ENCODE measurements around the gene CDC42.

Gene CDC42

DNA sequence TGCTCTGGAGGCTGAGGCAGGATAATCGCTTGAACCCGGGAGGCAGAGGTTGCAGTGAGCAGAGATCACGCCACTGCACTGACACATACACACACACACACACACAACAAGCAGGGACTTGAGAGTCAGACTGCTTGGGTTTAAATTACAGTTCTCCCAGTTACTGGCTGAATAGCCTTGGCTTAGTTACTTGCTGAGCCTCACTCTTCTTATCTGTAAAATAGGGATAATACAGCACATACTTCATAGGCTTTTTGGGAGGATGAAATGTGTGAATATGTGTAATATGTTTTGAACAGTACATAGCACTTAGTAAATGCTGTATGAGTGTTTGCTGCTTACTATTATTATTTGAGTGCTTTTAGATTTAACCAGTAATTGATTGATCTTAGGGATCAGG, 23.8 kb downstream of the CDC42 start:
- DNase-seq, result no peak

DNA sequence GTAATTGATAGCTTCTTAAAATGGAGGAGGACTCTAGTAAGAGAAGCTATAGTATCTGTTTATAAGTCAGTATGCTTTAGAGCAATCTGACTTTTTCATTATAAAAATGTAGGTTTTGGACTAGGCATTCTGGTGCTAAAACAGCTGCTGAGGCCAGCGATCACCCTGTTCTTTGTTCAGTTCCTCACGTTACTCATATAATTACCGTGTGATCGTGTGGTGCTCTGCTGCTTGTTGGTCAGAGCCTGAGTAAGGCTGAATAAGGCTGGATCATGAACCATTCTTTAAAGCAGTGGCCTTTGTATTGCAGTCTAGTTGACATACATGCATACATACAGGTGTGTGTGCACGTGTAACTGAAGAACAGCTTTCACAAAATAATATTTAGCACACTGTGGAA, 25.2 kb downstream of the CDC42 start:
- no peak for DNase-seq

DNA sequence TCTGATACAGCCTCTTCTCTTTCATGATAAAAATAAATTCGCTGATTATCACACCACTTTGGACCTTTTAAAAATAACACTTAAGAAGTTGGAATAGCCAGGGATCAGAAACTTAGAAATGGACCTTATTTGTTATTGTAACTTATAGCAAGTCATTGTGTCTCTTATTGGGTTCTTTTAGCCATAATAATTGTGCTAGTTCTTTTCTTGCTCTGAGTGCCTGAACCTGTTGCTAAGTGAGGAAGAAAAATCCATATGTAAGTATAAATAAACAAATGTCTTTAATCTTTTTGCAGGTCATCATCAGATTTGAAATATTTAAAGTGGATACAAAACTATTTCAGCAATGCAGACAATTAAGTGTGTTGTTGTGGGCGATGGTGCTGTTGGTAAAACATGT, 25.6 kb downstream of the CDC42 start:
- DNase-seq, result no peak

DNA sequence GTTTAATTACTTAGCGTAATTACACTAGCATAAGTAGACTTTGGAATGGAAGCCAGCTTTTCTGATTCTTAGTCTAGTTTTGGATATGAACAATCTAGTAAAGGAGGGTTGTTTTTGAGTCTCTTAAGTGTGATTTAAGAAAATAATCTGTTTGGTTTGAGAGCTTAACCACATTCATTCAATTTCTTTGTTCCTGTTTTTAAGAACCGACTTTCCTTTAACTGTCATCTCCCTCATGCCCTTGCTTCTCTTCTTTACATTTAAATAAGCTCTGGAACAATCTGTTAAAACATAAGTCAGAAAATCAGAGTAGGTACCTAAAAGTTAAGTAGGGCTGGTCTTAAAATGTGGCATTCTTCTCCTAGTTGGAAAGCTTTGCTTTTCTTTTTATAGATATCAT, 27.7 kb downstream of the CDC42 start:
- no peak for DNase-seq

DNA sequence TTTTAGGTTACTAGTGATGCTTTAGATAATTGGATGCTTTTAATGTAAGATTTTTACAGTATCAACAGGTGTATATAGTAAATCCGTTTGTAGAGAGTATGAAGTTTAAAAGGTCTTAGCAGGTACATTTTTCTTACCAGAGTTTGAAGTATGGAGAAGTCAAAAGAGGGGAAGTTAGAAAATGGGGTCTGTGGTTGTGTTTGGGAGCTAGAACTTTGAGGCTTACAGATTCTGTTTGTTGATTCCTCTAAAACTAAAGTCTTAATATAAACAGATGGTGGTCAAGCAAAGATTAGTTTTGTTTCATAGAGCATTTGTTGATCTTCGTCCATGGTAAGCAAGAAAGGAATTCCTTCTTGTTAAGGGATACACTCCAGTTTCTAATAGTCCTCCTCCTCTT, 35.8 kb downstream of the CDC42 start:
- DNase-seq, result no peak

DNA sequence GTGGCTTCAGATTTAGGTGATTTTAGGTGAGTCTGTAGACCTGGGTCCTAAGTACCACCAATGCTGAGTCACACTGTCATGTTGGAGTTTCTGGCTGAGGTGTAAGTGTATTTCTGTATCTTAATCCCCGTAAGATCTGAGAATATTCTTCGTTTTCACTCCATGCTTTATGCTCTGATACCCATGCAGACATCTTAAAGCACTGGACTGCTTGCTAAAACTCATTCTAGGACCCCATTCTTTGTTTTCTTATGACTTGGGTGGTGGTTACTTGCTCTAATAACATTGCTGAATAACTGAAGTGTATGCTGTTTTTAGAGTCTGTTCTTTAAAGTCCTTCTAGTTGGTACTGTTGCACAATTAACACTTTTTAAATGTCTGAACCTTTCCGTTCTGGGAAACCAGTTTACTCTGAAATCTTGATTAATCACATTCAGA, 36.6 kb downstream of the CDC42 start:
- DNase-seq, result no peak

DNA sequence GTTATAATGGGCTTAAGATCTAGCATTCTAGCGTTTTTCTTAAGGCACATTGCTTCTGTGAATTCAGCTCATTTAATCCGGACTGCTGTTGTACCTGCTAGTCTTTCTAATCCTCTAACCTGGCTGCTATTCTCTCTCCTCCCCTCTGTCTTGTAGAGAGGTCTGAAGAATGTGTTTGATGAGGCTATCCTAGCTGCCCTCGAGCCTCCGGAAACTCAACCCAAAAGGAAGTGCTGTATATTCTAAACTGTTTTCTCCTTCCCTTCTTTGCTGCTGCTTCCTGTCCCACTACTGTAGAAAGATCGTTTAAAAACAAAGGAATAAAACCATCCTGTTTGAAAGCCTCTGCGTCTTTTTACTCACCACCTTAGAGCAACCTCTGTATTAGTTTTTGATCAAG, 37.3 kb downstream of the CDC42 start:
- no peak for DNase-seq

DNA sequence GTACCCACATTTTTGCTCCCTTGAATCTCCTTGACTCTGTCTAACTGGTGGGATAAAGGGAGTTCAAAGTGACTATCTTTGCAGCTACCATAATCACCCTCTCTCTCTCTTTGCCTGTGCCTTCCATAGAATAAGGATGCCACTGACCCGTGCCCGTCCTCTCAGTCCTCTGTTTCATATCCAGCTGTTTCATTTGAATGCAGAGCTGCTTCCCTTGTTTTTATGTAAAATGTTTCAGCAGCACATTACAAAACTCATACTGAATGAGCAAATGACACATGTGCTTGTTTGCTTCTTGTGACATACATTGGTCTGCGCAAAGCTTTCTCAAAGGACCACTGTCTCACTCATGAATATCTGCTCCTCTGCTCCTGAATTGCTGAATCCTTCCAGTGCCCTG, 38.4 kb downstream of the CDC42 start:
- DNase-seq, result no peak

DNA sequence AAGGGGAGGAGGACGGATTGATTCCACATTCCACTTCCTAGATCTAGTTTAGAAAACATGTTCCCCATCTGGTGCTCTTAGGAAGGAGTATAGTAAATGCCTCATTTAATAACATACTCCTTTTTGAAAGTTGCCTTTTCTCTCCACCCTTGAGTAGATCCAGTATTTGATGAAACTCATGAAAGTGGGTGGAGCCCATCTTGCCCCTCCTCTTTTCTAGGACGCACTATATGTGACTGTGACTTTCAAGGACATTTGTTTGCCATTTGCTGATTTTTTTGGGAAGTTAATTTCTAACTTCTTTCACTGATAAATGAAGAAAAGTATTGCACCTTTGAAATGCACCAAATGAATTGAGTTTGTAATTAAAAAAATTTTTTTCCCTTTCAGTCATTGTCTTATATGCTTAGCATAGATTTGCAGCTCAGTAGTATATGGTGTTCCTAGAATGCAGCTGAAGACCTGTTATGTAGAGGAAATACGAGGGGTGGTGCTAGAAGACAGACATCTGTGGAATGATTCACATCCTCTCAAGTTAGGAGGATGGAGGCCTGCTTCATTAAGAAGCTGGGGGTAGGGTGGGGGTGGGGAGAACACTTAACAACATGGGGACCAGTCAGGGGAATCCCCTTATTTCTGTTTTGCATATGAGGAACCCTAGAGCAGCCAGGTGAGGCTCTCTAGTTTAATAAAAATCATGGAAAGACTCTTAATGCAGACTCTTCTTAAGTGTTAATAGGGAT, 39.7 kb downstream of the CDC42 start:
- DNase-seq, result peak; percentile 36 to 53

DNA sequence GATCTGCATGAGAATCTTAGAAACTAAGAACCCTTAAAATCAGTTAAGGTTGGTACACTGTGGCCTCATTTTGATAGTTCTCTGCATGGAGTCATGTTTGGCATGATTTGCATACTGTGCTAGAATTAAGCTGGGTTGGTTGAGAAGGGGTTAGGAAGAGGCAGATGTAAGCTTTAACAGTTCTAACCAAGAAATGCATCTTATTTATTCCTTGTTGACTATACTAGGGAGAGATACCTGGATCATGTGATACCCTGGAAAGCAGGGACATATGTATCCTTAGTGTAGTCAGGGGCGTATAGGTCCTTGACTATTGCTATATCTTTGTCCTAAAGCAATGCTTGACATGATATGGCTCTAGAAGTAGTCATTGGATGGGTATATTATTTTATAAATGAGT, 41.0 kb downstream of the CDC42 start:
- no peak for DNase-seq

DNA sequence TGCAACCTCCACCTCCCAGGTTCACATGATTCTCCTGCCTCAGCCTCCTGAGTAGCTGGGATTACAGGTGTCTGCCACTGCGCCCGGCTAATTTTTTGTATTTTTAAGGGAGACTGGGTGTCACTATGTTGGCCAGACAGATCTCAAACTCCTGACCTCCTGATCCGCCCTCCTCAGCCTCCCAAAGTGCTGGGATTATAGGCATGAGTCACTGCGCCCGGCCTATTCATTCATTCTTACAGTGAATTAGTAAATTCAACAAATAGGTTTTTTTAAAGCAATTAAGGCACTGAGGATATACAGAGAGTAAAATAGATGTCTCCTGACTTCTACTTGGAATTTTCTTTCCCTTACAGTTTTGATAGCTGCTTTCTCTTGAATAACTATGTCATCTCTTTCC, 43.5 kb downstream of the CDC42 start:
- DNase-seq, result no peak

DNA sequence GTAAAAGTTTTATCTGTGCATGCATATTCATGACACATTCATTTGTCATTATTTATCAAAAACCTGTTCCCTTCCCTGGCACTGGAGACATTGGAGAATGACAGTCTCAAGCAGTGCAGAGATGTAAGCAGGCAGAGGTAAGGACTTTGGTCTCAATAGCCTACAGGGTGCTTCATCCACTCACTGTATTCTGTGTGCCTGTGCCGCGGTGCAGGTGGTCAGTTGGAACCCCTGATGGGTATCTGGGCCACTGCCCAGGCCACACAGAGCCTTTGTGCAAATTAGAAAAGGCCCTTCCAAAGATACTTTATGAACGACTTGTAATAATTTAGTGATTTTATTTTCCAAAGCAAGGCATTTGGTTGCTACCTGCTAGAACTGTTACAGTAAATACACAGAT, 44.0 kb downstream of the CDC42 start:
- no peak for DNase-seq

DNA sequence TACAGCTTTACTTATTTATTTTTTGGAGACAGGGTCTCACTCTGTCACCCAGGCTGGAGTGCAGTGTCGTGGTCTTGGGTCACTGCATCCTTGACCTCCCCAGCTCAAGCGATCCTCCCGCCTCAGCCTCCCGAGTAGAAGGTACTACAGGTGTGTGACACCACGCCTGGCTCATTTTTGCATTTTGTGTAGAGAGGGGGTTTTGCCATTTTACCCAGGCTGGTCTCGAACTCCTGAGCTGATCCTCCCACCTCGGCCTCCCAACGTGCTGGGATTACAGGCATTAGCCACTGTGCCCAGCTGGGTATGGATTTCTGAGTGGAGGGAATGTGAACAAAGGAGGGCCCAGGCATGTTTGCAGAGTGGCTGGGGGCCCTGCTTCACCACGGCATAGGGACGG, 46.2 kb downstream of the CDC42 start:
- no peak for DNase-seq

DNA sequence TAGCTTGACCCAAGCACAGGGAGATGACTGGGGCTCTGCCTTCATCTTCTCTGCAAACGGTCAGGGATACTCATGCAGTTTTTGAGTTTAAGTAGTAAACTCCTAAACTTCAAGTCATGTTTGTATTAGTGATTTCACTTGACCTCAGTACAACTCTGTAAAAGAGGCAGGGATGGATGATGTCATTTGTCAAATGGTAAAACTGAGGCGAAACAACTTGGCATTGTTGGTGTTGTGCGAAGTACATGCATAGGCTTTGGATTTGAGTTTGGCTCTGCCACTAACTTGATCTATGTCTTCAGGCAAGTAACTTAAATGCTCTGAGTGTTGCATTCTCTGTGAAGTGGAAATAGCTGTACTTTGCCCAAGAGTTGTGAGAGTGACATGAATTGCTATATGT, 47.7 kb downstream of the CDC42 start:
- no peak for DNase-seq

DNA sequence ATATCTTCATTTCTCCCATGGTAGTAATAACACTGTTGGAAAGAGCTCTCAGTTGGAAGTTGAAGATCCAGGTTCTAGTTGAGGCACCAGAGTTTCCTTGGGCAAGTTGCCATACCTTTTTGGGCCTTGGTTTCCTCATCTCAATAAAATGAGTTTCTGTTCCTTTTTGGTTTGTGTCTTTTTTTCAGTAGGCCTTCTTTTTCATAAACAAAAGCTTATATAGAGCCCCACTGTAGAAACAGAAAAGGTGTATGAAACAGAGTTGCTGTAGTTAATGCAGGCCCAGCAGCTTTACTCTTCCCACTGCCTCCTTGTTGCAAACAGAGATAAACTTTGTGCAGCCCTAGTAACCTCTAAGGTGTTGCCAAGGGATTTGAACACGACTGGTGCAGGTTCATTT, 48.7 kb downstream of the CDC42 start:
- no peak for DNase-seq

DNA sequence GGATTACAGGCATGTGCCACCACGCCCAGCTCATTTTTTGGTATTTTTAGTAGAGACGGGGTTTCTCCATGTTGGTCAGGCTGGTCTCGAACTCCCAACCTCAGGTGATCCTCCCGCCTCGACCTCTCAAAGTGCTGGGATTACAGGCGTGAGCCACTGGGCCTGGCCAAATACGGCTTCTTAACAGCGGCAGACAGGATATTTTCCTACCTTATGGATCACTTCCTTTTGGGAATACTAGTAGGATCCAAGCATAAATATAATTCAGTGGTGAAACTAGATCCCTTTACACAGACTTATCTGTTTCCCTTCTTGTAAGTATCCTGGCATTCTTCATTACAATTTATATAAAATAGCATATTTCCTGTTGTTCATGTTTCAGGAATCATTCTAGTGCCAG, 49.5 kb downstream of the CDC42 start:
- DNase-seq, result no peak

DNA sequence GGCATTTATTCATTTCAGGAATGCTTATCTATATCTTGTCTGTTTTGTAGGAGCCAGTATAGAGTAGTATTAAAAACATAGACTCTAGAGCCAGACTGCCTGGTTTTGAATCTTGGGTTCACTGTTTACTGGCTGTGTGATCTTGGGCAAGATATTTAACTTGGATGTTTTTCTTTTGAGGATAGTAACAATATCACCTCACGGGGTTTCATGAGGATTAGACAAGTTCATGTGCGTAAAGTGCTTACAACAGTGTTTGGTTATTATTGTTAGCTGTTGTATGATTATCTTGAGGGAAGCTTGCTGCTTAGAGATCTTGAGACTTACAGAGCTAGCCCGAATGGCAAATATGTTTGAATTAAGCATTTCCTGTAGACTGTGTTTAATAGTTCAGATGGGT, 50.2 kb downstream of the CDC42 start:
- no peak for DNase-seq

DNA sequence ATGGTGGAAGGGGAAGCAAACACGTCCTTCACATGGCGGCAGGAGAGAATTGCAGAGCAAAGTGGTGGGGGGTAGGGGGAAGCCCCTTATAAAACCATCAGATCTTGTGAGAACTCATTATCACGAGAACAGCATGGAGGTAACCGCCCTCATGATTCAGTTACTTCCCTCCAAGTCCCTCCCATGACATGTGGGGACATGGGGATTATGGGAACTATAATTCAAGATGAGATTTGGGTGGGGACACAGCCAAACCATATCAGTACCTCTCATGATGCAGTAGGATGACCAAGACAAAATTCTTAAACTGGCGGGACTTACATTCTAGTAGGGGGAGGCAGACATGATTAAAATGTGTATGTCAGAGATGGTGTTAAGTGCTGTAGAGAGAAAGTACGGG, 51.6 kb downstream of the CDC42 start:
- no peak for DNase-seq

DNA sequence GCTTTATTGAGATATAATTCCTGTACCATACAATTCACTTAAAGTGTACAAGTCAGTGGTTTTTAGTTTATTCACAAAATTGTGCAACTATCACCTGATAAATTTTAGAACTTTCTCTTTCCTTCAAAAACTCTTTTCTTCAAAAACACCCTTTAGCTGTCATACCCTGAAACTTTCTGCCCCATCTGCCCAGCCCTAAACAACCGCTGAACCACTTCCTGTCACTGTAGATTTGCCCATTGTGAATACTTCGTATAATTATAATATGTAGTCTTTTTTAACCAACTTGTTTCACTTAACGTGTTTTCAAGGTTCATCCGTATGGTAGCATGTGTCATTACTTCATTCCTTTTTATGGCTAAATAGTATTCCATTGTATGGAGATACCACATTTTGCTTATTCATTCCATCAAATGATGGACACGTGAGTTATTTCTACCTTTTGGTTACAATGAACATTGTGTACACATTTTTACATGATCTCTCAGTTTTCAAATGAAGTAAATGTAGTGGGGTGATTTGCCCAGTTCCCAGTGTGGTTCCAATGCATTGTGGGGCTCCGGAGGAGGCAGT, 52.4 kb downstream of the CDC42 start:
- peak; percentile 21 to 70 for DNase-seq

DNA sequence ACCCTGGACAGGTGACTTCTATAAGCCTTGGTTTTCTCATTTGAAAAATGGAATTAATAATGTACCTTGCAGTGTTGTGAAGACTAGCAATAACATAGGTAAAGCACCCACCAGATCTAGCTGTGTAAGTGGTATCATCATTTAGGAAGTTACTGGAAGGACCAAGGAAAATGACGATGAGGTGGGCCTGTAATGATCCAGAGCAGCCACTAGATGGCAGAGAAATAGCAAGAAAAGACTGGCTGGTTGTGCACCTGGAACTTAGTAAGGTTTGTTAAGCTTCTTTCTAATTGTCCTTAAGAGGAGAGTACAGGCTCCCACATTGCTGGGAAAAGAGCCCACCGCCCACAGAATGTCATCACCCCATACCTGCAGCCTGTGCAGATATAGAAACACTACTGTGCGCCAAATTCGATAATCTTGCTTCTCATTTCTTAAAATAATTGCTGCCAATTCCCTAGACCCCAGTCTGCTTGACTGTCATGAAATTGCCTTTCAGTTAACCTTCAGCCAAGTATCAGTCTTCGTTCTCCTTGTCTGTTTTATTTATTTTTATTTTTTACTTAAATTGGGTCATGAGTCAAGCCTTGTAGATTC, 53.2 kb downstream of the CDC42 start:
- peak; percentile 44 to 66 for DNase-seq

DNA sequence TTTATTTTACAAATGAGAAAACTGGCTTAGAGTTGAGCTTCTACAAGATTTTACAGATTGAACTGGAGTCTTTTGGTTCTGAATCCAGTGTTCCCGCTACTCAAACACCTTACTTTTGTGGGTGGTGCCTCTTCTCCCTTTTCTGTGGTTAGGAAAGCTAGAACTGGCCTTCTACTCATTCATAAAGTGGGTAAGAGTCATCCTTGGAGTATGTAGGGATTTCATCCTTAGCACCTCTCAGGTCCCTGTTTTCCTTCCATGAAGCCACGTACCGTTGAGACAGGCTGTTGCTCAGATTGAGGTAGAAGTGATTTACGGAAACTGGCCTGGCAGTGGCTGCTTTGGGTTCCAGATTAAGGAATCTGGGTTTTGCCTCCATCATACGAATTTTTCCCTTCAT, 54.6 kb downstream of the CDC42 start:
- no peak for DNase-seq

DNA sequence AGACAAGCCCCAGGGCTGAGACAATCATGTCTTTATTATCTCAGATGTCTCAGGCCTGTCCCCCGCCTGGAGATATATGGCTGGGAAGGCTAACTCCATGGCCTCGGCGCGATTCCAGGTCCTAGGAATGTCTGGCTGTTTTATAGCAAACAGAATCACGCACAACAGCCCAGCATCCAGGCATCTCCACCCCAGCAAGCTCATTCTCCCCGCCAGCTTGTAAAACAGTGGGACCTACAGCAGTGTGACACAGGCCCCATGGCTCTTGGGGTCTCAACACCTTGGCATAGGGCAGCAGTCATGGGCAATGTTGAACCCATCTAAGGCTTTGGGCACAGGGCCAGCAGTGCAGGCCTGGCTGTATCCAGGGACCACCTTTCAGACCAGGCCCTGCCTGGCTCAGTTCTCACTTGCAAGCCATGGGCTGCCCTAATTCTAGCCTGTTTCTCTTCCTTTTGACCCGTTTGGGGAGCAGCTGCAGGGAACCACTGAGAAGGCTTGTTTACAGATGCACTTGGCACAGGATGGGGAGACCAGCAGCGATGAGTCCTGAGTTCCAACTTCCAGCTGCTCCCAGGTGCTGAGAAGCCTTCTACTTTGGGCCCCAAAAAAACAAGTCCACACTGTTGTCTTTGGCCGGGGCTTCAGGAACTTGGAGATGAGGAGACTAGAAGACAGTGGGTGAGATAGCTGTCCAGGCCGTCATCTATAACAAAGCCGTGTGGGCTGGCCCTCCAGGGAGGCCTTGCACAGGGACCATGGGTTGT, 56.0 kb downstream of the CDC42 start:
- no peak for DNase-seq

DNA sequence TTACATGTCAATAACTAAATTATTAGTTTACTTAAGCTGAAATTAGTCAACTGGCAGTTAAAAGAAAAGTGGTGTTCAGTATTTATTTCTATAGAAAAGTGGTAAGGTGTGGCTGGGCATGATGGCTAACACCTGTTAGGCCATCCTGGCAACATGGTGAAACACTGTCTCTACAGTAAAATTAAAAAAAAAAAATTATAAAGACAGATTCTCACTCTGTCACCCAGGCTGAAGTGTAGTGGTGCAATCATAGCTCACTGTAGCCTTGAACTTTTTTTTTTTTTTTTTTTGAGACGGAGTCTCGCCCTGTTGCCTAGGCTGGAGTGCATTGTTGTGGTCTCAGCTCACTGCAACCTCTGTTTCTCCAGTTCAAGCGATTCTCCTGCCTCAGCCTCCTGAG, 57.5 kb downstream of the CDC42 start:
- no peak for DNase-seq

DNA sequence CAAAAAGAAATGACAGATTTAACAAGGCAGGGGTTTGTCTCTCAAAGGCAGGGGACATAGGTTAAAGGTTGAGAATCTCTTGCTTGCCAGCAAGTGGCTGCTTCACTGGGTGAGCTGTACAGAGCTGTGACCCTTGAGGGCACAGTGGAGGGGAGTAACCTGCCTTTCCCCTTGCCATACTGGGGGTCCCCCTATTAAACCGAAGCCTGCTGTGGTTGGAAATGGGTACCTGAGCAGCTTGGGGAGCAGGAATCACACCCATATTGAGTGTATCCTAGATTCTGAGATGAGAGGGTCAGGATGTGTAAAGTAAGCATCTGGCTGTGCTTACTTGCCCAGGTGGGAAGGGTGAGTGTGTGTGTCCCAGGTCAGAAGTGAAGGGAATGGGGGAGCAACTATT, 58.6 kb downstream of the CDC42 start:
- DNase-seq, result no peak
